ENCODE results near the gene SLC7A1.

SLC7A1 gene

GRCh38 chr13:29507356-29507755 is 88.1 kb downstream of the SLC7A1 start:
- no peak for DNase-seq

- no peak for DNase-seq
These were observed 89.5 kb downstream of the SLC7A1 start for GRCh38 chr13:29505950-29506349.

GRCh38 chr13:29505511-29505910 is 90.0 kb downstream of the SLC7A1 start:
- no peak for DNase-seq

GRCh38 chr13:29504691-29505090 is 90.8 kb downstream of the SLC7A1 start:
- no peak for DNase-seq

- DNase-seq: no peak
These were observed 92.2 kb downstream of the SLC7A1 start for GRCh38 chr13:29503041-29503837.

- DNase-seq: no peak
These were observed 93.0 kb downstream of the SLC7A1 start for GRCh38 chr13:29502391-29503008.

- DNase-seq: no peak
These were observed 93.8 kb downstream of the SLC7A1 start for GRCh38 chr13:29501674-29502073.

GRCh38 chr13:29500386-29500785 is 95.1 kb downstream of the SLC7A1 start:
- DNase-seq: no peak

GRCh38 chr13:29499506-29500165 is 95.9 kb downstream of the SLC7A1 start:
- DNase-seq: no peak

- no peak for DNase-seq
These were observed 97.0 kb downstream of the SLC7A1 start for GRCh38 chr13:29498426-29499040.

- no peak for DNase-seq
These were observed 98.3 kb downstream of the SLC7A1 start for GRCh38 chr13:29497137-29497654.

- no peak for DNase-seq
These were observed 99.2 kb downstream of the SLC7A1 start for GRCh38 chr13:29496241-29496712.

GRCh38 chr13:29494520-29494919 is 101.0 kb downstream of the SLC7A1 start:
- no peak for DNase-seq

GRCh38 chr13:29493796-29494195 is 101.7 kb downstream of the SLC7A1 start:
- DNase-seq: no peak

GRCh38 chr13:29491248-29491647 is 104.2 kb downstream of the SLC7A1 start:
- DNase-seq: no peak

GRCh38 chr13:29490561-29490885 is 105.0 kb downstream of the SLC7A1 start:
- DNase-seq: no peak

GRCh38 chr13:29489650-29490560 is 105.6 kb downstream of the SLC7A1 start:
- no peak for DNase-seq

GRCh38 chr13:29487466-29488454 is 107.7 kb downstream of the SLC7A1 start:
- DNase-seq: no peak

GRCh38 chr13:29486551-29486950 is 108.9 kb downstream of the SLC7A1 start:
- DNase-seq: no peak

- DNase-seq: no peak
These were observed 110.7 kb downstream of the SLC7A1 start for GRCh38 chr13:29484796-29485195.

GRCh38 chr13:29484236-29484635 is 111.3 kb downstream of the SLC7A1 start:
- no peak for DNase-seq
